Measurements from ENCODE around the gene EPOP.
A peak's percentile ranks its signal among the peaks of the same experiment; 100 is the strongest.

The EPOP gene

GRCh38 chr17:38705803-38706504 lies 31.2 kb upstream of the EPOP start:
- peak; percentile 62 for DNase-seq

GRCh38 chr17:38705523-38705802 lies 30.7 kb upstream of the EPOP start:
- DNase-seq: no peak

GRCh38 chr17:38704606-38705522 lies 30.1 kb upstream of the EPOP start, which contains the start of gene MLLT6:
Gene MLLT6 (plus strand): TSS chr17:38705273. CDS start chr17:38705633, 360 bp downstream.
- DNase-seq: peak; percentile 84

GRCh38 chr17:38703742-38704605 lies 29.2 kb upstream of the EPOP start:
- peak; percentile 97 for DNase-seq

- DNase-seq: peak; percentile 62
Observed at GRCh38 chr17:38702916-38703741, 28.4 kb upstream of the EPOP start.

GRCh38 chr17:38702166-38702915 lies 27.6 kb upstream of the EPOP start:
- peak; percentile 86 for DNase-seq

GRCh38 chr17:38701504-38702165 lies 26.9 kb upstream of the EPOP start:
- DNase-seq: peak; percentile 90

- DNase-seq: no peak
Observed at GRCh38 chr17:38698760-38699159, 24.0 kb upstream of the EPOP start.

- no peak for DNase-seq
Observed at GRCh38 chr17:38697061-38697820, 22.5 kb upstream of the EPOP start.

- DNase-seq: no peak
Observed at GRCh38 chr17:38693700-38694329, 19.1 kb upstream of the EPOP start.

GRCh38 chr17:38691154-38691553 lies 16.4 kb upstream of the EPOP start:
- no peak for DNase-seq

- DNase-seq: no peak
Observed at GRCh38 chr17:38690386-38690785, 15.6 kb upstream of the EPOP start.

- DNase-seq: no peak
Observed at GRCh38 chr17:38687286-38687685, 12.5 kb upstream of the EPOP start.

GRCh38 chr17:38685491-38685890 lies 10.7 kb upstream of the EPOP start:
- no peak for DNase-seq

- DNase-seq: no peak
Observed at GRCh38 chr17:38681096-38681495, 6.3 kb upstream of the EPOP start.

- no peak for DNase-seq
Observed at GRCh38 chr17:38677819-38678218, 3.1 kb upstream of the EPOP start.

GRCh38 chr17:38676706-38677504 lies 2.1 kb upstream of the EPOP start:
- DNase-seq: peak; percentile 90

- peak; percentile 62 for DNase-seq
Observed at GRCh38 chr17:38674014-38674748, 576 bp downstream of the EPOP start.
